Right renal pelvis (tissue), 4 donors: ENCODE results near the gene UBXN6. TPM values are rescaled to one million over a fixed set of nuclear protein-coding genes. Genes with fewer than 3 reads are reported as not detected.

Experiments used
- DNase-seq, 4 donors: peaks; one replicate each; pipeline ENCODE4 v3.0.0-alpha.2; 2013; ENCODE audit warnings: low read depth in 4 of 4, low spot score in 3 of 4, missing footprints in 1 of 4
- polyA plus RNA-seq, 4 donors: library from polyadenylated mRNA; unstranded; fragments of 120-200 nt; gene quantifications; one replicate each; pipeline ENCODE4 v1.2.1, GENCODE V29; 2013; ENCODE audit not compliant: insufficient read length in 4 of 4

UBXN6 gene
- polyA plus RNA-seq, 4 donors = 94.1 to 127 (median 100) TPM

DNA sequence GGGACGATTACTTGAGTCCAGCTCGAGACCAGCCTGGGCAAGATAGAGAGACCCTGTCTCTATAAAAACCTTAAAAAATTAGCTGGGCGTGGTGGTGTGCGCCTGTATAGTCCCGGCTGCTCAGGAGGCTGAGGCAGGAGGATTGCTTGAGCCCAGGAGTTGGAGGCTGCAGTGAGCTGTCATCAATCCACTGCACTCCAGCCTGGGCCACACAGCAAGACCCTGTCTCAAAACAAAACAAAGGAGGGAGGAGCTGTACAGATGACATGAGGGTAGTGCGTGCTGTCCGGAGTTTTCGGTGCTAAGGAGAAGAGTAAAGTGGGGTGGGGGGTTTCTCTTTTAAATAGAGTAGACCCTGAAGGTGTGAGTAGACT is 37.1 kb upstream of the UBXN6 start:
- no peak for DNase-seq

DNA sequence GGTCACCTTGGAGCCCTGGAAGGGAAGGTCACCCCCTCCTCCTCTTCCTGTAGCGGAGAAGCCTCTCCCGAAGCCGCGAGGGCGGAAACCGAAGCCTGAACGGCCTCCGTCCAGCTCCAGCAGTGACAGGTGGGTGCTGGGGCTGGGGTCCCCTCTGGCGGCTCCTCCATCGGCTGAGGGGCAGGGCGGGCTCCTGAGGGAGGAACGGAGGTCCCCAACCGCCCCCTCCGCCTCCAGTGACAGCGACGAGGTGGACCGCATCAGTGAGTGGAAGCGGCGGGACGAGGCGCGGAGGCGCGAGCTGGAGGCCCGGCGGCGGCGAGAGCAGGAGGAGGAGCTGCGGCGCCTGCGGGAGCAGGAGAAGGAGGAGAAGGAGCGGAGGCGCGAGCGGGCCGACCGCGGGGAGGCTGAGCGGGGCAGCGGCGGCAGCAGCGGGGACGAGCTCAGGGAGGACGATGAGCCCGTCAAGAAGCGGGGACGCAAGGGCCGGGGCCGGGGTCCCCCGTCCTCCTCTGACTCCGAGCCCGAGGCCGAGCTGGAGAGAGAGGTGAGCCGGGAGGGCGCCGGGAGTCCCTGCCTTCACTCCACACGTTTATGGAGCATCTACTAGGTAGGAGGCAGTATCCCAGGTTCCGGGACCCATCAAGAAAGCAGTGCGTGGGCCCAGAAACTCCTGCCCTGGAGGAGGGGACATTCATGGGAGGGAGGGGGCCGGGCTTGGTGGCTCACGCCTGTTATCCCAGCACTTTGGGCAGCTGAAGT is 36.5 kb upstream of the UBXN6 start:
- DNase-seq = no peak

DNA sequence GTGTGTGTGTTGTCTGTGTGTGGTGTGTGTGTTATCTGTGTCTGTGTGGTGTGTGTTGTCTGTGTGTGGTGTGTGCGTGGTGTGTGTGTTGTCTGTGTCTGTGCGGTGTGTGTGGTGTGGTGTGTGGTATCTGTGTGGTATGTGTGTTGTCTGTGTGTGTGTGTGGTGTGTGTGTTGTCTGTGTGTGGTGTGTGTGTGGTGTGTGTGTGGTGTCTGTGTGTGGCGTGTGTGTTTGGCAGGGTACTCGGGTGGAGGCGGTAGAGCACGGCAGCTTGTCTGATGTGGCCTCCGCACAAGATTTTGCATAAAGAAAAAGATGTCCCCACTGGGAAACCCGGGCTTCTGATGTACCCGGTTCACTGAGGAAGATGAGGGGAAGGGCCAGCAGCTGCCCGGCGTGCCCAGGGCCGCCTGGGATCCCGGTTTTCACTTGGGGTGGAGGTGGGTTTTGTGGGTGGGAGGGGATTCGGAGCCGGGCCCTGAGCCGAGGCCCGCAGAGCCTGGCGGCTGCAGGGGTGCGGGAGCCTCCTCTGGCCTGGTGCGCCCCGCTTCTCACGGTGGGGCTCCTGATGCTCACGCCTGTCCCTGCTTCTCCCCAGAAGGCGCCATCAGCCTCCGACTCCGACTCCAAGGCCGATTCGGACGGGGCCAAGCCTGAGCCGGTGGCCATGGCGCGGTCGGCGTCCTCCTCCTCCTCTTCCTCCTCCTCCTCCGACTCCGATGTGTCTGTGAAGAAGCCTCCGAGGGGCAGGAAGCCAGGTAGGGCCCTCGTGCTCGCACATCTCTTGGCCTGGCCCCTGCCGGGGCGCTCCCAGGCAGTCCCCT is 35.7 kb upstream of the UBXN6 start:
- no peak for DNase-seq

DNA sequence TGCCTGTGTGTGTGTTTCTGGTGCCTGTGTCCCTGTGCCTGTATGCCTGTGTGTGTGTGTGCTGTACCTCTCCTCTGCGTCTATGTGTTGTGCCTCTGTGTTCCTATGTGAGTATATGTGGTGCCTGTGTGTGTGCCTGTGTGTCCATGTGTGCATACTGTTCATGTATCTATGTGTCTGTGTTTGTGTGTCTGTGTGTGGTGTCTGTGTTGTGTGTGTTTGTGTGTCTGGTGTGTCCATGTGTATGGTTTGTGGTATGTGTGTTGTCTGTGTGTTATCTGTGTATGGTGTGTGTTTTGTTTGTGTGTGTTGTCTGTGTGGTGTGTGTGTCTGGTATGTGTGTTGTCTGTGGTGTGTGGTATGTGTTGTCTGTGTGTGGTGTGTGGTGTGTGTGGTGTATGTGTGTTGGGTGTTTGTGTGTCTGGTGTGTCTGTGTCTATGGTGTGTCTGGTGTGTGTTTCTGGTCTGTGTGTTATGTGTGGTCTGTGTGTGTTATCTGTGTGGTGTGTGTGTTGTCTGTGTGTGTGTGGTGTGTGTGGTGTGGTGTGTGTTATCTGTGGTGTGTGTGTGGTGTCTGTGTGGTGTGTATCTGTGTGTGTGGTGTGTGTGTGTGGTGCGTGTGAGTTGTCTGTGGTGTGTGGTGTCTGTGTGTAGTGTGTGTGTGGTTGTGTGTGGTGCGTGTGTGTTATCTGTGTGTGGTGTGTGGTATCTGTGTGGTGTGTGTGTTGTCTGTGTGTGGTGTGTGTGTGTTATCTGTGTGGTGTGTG is 34.9 kb upstream of the UBXN6 start:
- DNase-seq = no peak

DNA sequence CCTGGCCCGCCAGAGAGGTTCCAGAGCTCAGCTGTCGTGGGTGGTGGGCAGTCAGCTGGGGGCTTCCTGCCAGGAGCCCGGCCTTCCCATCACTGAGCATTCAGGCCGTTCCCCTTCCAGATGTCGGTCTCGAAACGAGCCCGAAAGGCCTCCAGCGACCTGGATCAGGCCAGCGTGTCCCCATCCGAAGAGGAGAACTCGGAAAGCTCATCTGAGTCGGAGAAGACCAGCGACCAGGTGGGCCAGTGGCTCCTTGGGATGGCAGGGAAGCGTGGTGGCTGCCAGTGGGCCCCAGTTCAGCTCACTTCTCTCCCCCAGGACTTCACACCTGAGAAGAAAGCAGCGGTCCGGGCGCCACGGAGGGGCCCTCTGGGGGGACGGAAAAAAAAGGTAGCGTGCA is 33.9 kb upstream of the UBXN6 start:
- no peak for DNase-seq

DNA sequence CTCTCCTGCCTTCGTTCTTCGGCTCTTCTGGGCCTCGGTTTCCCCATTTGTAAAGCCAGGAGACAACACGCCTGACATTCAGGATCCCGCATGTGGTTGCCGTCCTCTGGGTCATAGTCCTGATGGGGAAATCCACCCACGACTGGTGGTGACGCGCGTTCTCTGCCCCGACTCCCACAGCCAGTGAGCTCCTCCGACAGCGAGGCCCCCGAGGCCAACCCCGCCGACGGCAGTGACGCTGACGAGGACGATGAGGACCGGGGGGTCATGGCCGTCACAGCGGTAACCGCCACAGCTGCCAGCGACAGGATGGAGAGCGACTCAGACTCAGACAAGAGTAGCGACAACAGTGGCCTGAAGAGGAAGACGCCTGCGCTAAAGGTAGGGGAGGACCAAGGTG is 30.9 kb upstream of the UBXN6 start:
- DNase-seq = no peak

DNA sequence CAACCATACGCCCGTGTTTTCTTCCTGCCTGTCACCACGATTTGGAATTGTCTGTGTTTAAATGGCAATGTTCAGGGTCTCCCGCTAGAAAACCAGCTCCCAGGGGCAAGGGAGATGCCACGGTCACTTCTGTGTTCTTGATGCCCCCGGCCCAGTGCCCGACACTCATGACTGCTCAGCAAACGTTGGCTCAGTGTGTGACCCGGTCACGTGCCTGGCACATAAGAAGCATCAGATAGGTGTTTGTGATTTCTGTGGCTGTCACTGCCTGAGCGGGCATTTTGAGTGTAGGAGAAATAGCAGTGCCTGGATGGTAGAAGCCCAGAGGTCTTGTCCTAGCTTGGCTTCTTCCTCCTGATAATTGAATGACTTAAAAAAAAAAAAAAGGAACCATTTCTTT is 30.0 kb upstream of the UBXN6 start:
- DNase-seq = no peak

DNA sequence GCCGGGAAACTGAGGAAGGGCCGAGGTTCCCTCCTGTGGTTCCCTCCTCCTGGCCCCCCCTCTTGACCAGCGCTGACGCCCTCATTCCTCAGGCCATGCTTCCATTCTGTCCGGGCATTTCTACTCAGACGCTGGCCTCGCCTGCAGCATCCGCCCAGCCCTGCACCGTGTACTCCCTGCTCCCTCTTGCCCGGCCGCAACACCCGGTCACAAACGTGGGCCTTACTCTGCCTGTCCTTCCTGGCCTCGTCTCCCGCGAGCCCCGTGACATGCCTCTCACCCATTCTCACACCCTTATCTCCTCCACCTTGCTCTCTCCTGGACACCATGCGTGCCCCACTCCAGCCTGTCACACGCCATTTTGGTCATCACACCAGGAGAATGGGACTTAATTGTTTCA is 25.8 kb upstream of the UBXN6 start:
- no peak for DNase-seq

DNA sequence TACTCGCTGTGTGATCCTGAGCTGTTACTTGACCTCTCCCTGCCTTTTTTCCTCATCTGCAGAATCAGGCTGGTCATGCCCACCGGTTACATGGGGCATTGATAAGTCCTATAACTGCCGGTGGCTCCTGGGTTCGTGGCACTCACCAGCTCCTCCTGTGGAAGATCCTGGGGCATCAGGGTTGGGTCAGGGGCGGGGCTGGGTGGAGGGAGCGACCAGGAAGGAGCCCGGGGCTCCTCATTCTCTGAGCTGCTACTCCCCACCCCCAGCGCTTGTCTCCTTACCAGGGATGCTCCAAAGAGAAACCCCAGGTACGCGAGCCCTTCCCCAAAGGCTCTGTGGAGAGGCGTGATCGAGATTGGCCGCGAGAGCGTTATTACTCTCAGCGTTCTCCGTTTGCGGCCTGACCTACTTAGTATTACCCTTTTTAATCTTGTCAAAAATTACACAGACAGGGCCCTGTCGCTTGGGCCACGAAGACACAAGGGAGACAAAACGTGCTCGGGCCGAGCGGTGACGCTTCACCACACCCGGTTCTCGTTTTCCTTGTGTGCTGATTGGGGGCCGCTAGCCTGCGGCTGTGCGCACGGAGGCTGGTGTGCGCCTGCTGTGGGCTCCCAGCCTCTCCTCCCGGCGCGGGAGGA is 25.2 kb upstream of the UBXN6 start:
- DNase-seq = no peak

DNA sequence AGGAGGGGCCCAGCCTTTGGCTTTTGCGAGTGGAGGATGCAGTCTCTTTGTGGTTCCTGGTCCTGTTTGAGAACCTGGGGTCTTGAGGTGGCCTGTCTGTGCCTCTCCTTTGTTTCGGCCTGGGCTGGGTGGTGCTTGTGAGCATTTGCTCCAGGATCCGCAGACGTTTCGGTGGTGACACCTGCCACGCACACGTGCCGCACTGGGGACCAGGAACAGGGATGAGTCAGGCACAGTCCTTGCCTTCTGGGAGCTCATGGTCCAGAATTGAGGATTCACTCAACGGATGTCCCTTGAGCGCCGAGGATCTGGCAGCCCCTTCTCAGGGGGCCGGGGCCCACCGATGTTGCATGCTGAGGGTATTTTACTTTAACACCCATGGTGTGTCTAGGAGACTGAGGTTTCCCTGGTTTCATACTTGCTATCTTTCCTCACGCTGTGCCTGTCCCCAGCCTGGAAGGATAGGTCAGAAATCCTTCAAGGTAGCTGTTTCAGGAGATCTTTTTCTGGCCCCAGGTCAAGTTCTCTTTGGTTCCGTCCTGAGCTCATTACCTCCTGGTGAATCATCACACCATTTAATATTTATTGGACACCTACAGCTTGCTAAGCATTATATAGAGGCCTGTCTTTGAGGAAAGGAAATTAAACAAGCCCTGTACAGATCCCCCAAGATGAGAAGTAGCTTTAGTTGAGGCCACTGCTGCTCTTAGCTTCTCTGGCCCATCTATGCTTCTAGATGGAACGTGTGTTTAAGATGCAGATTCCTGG is 19.6 kb upstream of the UBXN6 start:
- DNase-seq = no peak

DNA sequence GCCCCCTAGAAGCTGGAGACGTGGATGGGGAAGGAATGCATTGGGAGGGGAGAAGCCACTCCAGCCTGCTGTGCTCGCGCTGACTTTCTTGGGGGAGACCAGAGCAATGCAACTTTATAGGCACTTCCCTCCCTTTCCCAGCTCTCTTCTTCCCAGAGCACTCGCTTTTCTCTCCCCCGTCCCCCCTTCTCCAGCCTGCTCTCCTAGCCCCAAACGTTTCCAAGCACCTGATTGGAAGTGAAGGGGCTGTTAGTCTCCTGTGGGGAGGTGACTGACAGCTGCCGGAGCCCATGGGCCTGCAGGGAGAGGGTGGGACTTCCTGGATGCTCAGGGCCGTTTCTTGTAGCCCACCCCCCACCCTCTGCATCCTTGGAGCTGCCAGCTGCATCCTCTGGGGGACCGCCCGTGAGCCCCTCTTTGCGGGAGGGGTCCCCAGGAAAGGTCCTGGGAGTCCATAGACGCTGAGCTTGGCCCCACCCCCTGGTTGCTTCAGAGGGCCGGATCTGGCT is 17.0 kb upstream of the UBXN6 start:
- DNase-seq = peak in 3 of 4 donors; percentile 37 to 44 (median 39)

DNA sequence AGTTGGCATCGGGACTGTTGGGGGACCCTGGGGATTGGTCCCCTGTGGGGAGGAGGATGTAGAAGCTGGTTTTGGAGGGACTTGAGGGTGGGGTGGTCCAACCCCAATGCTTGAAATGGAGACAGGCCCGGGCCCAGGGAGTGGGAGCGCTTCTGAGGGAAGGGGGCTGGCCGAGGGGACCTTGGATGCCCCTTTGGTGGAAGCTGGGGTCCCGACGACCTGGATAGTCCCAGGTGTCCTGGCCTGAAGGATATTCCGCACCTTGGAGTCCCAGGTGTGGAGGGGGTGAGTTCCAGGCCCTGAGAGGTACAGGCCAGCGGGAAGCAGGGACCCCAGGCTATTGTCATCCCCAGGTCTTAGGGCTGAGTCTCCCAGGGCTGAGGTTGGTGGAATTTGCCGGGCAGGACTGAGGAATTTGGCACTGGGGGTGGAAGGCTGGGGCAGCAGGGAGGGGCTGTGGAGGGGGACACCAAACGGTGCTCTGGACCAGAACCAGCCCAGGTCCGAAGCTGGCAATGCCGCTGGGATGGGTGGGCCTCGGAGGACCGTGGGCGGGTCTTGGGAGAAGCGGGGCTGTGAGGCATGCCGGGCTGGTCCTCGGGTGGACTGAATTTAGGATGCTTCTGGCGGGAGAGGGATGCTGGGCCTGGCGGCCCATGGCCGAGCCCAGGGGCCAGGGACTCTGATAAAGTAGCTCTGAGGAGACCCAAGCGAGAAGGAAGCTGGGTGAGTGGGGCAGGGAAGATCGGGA is 16.3 kb upstream of the UBXN6 start:
- no peak for DNase-seq

DNA sequence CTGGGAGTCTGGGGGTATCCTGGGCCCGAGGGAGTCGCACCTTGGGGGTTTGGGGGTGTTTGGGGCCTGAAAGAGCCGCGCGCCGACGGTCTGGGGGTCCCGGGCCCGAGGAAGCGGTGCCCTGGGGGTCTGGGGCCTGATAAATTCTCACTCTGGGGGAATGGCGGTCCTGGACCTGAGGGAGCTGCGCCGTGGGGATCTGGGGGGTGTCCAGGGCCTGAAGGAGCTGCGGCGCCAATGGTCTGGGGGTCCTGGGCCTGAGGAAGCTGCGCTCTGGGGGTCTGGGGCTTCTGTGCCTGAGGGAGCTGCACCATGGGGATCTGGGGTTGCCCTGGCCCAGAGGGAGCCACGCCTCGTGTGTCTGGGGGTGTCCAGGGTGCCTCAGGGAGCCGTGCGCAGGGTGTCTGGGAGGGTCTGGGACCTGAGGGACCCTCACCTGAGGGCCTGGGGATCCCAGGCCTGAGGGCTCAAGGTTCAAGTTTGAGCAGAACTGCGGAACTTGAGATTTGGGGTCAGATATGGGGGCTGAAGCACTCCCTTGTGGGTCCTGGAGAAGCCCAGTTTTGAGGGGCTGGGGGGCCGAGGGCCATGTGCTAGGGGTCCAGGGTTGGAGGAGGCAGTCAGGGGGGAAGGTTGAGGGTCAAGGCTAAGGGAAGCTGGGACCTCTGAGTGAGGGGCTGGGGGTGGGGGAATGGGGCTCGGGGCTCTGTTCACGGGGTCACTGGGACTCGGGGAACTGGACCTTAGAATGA is 15.6 kb upstream of the UBXN6 start:
- no peak for DNase-seq

DNA sequence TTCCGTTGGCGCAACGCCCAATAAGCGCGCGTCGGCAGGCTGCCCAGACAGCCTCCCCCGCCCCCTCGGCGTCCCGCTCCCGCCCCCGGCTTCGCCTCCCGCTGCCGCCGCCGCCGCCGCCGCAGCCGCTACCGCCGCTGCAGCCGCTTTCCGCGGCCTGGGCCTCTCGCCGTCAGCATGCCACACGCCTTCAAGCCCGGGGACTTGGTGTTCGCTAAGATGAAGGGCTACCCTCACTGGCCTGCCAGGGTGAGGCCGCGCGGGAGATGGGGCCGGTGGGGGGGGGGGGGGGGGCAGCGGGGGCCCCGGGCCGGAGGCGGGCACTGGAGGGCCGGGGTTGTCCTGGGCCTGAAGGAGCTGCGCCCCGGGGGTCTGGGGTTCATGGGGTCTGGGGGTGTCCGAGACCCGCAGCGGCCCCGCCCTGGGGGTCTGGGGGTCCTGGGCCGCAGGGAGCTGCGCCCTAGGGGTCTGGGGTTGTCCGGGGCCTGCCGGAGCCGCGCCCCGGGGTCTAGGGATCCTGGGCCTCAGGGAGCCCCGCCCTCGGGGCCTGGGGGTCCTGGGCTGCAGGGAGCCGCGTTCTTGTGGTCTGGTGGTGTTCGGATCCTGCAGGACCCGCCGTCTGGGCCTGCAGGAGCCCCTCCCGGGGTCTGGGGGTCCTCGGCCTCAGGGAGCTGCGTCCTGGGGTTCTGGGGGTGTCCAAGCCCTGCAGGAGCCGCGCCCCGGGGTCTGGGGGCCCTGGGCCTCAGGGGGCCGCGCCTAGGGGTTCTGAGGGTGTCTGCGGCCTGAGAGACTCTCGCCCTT is 14.8 kb upstream of the UBXN6 start, which contains the start of gene HDGFL2:
Gene HDGFL2, plus strand, starts transcription at position 124 of the 801 bp plus-strand sequence. Its CDS starts 54 bp downstream, at position 178.
- DNase-seq = no peak

DNA sequence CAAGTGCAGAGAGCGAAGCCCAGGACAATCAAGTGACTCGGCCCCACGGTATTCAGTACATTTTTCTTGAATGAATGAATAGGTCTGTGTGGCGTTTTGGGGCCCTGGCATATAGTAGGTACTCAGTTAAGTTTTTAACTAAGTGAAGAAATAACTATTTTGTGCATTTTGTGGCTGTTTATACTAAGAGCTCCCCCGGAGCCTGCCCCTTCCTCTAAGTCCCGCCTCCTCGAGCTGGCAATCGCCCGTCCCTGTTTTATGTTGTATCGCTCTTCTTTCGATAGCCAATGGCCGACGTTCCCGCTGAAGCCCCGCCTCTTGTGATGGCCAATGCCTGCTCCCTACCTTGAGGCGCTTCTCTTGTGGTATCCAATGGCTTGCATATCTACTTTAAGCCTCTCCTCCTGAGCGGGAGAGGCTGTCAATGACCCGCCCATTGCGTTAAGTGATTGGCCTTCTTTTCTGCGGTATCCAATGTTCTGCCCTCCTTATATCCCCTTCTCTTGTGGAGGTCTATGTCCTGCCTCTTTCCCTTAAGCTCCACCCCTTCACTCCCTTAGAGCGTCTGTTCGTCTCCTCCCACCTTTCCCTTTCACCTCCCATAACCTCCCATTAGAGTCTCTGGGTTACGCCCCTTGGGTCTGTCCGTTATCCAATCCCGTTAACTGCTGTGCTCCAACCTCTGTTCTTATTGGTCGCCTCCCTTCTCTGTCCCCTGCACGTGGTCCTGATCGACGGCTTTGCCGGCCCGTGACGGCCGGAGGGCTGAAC is 14.0 kb upstream of the UBXN6 start:
- DNase-seq = peak; percentile 97 to 100 (median 100)

DNA sequence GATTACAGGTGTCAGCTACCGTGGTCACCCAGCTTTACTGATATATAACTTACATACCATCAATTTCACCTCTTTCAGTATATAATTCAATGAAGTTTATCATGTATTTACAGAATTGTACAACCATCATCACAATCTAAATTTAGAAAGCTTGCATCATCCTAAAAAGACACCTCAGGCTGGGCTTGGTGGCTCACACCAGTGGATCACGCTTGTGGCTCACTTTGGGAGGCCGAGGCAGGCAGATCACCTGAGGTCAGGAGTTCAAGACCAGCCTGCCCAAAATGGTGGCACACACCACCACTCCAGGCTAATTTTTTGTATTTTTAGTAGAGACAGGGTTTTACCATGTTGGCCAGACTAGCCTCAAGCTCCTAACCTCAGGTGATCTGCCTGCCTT is 10.2 kb upstream of the UBXN6 start:
- DNase-seq = no peak
